ENCODE data around the gene TBC1D32. TPM values are rescaled to one million over a fixed set of nuclear protein-coding genes. Genes with fewer than 3 reads are reported as not detected.
"Not testable (repeated sequence)": the region's sequence is repeated elsewhere in the genome, so short reads cannot be mapped to it uniquely, and the experiment has no call there.

TBC1D32 gene
- total RNA-seq, 2 donors from 2014 or later = 7.5 to 11.8 TPM

- Mint-ChIP-seq H3K4me3 (no peak overlapping the region), H3K36me3 (peaks cover 21% of the 10 kb centered on the region), H3K4me1 (ENCODE audit: low read depth in 2 of 2) (no peaks in the 10 kb centered on the region), H3K27ac (no peak overlapping the region), H3K9me3 (no peaks in the 10 kb centered on the region), H3K27me3 (no peaks in the 10 kb centered on the region)
- DNase-seq (ENCODE audit: low spot score) (no peak), ATAC-seq (no peak)
Observed at GRCh38 chr6:121235386-121235785, 98.9 kb downstream of the TBC1D32 start.

GRCh38 chr6:121223930-121224329 lies 110.3 kb downstream of the TBC1D32 start:
- Mint-ChIP-seq H3K4me3 (no peak overlapping the region), H3K27ac (no peak overlapping the region), H3K4me1 (ENCODE audit: low read depth in 2 of 2) (no peaks in the 10 kb centered on the region), H3K27me3 (no peaks in the 10 kb centered on the region), H3K9me3 (peaks cover 1% of the 10 kb centered on the region), H3K36me3 (peaks cover 14% of the 10 kb centered on the region)
- ATAC-seq = peak in 1 of 2 donors; percentile 72
- DNase-seq (ENCODE audit: low spot score) = no peak

- no peak for ATAC-seq
- H3K4me3 Mint-ChIP-seq = no peak overlapping the region
- H3K27me3 Mint-ChIP-seq = no peaks in the 10 kb centered on the region
- no peak overlapping the region for H3K27ac Mint-ChIP-seq
- H3K36me3 Mint-ChIP-seq = peaks cover 17% of the 10 kb centered on the region
- peaks cover 3% of the 10 kb centered on the region for H3K9me3 Mint-ChIP-seq
- no peaks in the 10 kb centered on the region for H3K4me1 Mint-ChIP-seq (ENCODE audit: low read depth in 2 of 2)
- DNase-seq (ENCODE audit: low spot score) = no peak
Observed at GRCh38 chr6:121223212-121223611, 111.1 kb downstream of the TBC1D32 start.

- H3K27me3 Mint-ChIP-seq = no peaks in the 10 kb centered on the region
Observed at GRCh38 chr6:121222656-121223055, 111.6 kb downstream of the TBC1D32 start.

GRCh38 chr6:121216928-121217327 lies 117.4 kb downstream of the TBC1D32 start:
- peaks cover 43% of the 10 kb centered on the region for H3K36me3 Mint-ChIP-seq
- H3K27ac Mint-ChIP-seq = no peak overlapping the region
- no peaks in the 10 kb centered on the region for H3K27me3 Mint-ChIP-seq
- no peaks in the 10 kb centered on the region for H3K4me1 Mint-ChIP-seq (ENCODE audit: low read depth in 2 of 2)
- ATAC-seq (no peak), DNase-seq (ENCODE audit: low spot score) (no peak)
- H3K9me3 Mint-ChIP-seq = peaks cover 8% of the 10 kb centered on the region
- H3K4me3 Mint-ChIP-seq = no peak overlapping the region

More at GRCh38 chr6:121222656-121223055, 111.6 kb downstream of the TBC1D32 start:
- H3K9me3 Mint-ChIP-seq = peaks cover 3% of the 10 kb centered on the region
- no peak overlapping the region for H3K4me3 Mint-ChIP-seq
- H3K36me3 Mint-ChIP-seq = peaks cover 22% of the 10 kb centered on the region
- H3K27ac Mint-ChIP-seq = no peak overlapping the region
- no peak for DNase-seq (ENCODE audit: low spot score)
- no peaks in the 10 kb centered on the region for H3K4me1 Mint-ChIP-seq (ENCODE audit: low read depth in 2 of 2)
- no peak for ATAC-seq

- H3K27me3 Mint-ChIP-seq = not testable (repeated sequence)
Observed at GRCh38 chr6:121213341-121213740, 120.9 kb downstream of the TBC1D32 start.

GRCh38 chr6:121210943-121211342 lies 123.3 kb downstream of the TBC1D32 start:
- ATAC-seq (no peak), DNase-seq (ENCODE audit: low spot score) (no peak)
- H3K4me1 Mint-ChIP-seq (ENCODE audit: low read depth in 2 of 2) = no peaks in the 10 kb centered on the region
- H3K27ac Mint-ChIP-seq = no peak overlapping the region
- H3K4me3 Mint-ChIP-seq = no peak overlapping the region
- H3K36me3 Mint-ChIP-seq = peaks cover 24% of the 10 kb centered on the region
- H3K9me3 Mint-ChIP-seq = peaks cover 5% of the 10 kb centered on the region
- H3K27me3 Mint-ChIP-seq = no peaks in the 10 kb centered on the region

More at GRCh38 chr6:121213341-121213740, 120.9 kb downstream of the TBC1D32 start:
- not testable (repeated sequence) for H3K4me3 Mint-ChIP-seq; H3K27ac Mint-ChIP-seq; ATAC-seq; DNase-seq (ENCODE audit: low spot score); H3K4me1 Mint-ChIP-seq (ENCODE audit: low read depth in 2 of 2); H3K9me3 Mint-ChIP-seq
- peaks cover 36% of the 10 kb centered on the region for H3K36me3 Mint-ChIP-seq

- ATAC-seq (no peak), DNase-seq (ENCODE audit: low spot score) (no peak)
- Mint-ChIP-seq H3K4me3 (no peak overlapping the region), H3K9me3 (no peaks in the 10 kb centered on the region), H3K4me1 (ENCODE audit: low read depth in 2 of 2) (peaks cover 3 to 4% of the 10 kb centered on the region in 2 donors), H3K27me3 (no peaks in the 10 kb centered on the region), H3K36me3 (peaks cover 6% of the 10 kb centered on the region), H3K27ac (no peak overlapping the region)
Observed at GRCh38 chr6:121205569-121205968, 128.7 kb downstream of the TBC1D32 start.

- Mint-ChIP-seq H3K9me3 (no peaks in the 10 kb centered on the region), H3K27me3 (no peaks in the 10 kb centered on the region), H3K27ac (no peak overlapping the region), H3K4me3 (no peak overlapping the region), H3K36me3 (no peaks in the 10 kb centered on the region), H3K4me1 (ENCODE audit: low read depth in 2 of 2) (peaks cover 3 to 4% of the 10 kb centered on the region in 2 donors)
- no peak for ATAC-seq
- no peak for DNase-seq (ENCODE audit: low spot score)
Observed at GRCh38 chr6:121201105-121201504, 133.2 kb downstream of the TBC1D32 start.

- not testable (repeated sequence) for H3K27ac Mint-ChIP-seq; H3K4me3 Mint-ChIP-seq; DNase-seq (ENCODE audit: low spot score); H3K9me3 Mint-ChIP-seq; ATAC-seq; H3K4me1 Mint-ChIP-seq (ENCODE audit: low read depth in 2 of 2); H3K36me3 Mint-ChIP-seq; H3K27me3 Mint-ChIP-seq
Observed at GRCh38 chr6:121196042-121196441, 138.2 kb downstream of the TBC1D32 start.

- DNase-seq (ENCODE audit: low spot score) (no peak), ATAC-seq (no peak)
- no peaks in the 10 kb centered on the region for H3K36me3 Mint-ChIP-seq
- H3K9me3 Mint-ChIP-seq = no peaks in the 10 kb centered on the region
- H3K4me1 Mint-ChIP-seq (ENCODE audit: low read depth in 2 of 2) = no peaks in the 10 kb centered on the region
- no peaks in the 10 kb centered on the region for H3K27me3 Mint-ChIP-seq
- no peak overlapping the region for H3K4me3 Mint-ChIP-seq
- no peak overlapping the region for H3K27ac Mint-ChIP-seq
Observed at GRCh38 chr6:121190122-121190521, 144.2 kb downstream of the TBC1D32 start.

- no peak overlapping the region for H3K27ac Mint-ChIP-seq
- no peak overlapping the region for H3K4me3 Mint-ChIP-seq
- DNase-seq (ENCODE audit: low spot score) (no peak), ATAC-seq (no peak)
- H3K27me3 Mint-ChIP-seq = no peaks in the 10 kb centered on the region
- no peaks in the 10 kb centered on the region for H3K4me1 Mint-ChIP-seq (ENCODE audit: low read depth in 2 of 2)
- H3K9me3 Mint-ChIP-seq = no peaks in the 10 kb centered on the region
- H3K36me3 Mint-ChIP-seq = no peaks in the 10 kb centered on the region
Observed at GRCh38 chr6:121188356-121188755, 145.9 kb downstream of the TBC1D32 start.

- no peak overlapping the region for H3K4me3 Mint-ChIP-seq
- H3K9me3 Mint-ChIP-seq = no peaks in the 10 kb centered on the region
- ATAC-seq (no peak), DNase-seq (ENCODE audit: low spot score) (no peak)
- H3K27me3 Mint-ChIP-seq = no peaks in the 10 kb centered on the region
- no peaks in the 10 kb centered on the region for H3K36me3 Mint-ChIP-seq
- no peaks in the 10 kb centered on the region for H3K4me1 Mint-ChIP-seq (ENCODE audit: low read depth in 2 of 2)
- no peak overlapping the region for H3K27ac Mint-ChIP-seq
Observed at GRCh38 chr6:121187833-121188200, 146.5 kb downstream of the TBC1D32 start.

- Mint-ChIP-seq H3K4me3 (no peak overlapping the region), H3K27me3 (no peaks in the 10 kb centered on the region), H3K9me3 (no peaks in the 10 kb centered on the region), H3K36me3 (no peaks in the 10 kb centered on the region), H3K27ac (no peak overlapping the region), H3K4me1 (ENCODE audit: low read depth in 2 of 2) (no peaks in the 10 kb centered on the region)
- DNase-seq (ENCODE audit: low spot score) (no peak), ATAC-seq (no peak)
Observed at GRCh38 chr6:121187200-121187832, 147.0 kb downstream of the TBC1D32 start.

- H3K9me3 Mint-ChIP-seq = peaks cover 10% of the 10 kb centered on the region
Observed at GRCh38 chr6:121183742-121184141, 150.5 kb downstream of the TBC1D32 start.

More at GRCh38 chr6:121183742-121184141, 150.5 kb downstream of the TBC1D32 start:
- Mint-ChIP-seq H3K4me3 (no peak overlapping the region), H3K27ac (no peak overlapping the region), H3K36me3 (peaks cover 13% of the 10 kb centered on the region), H3K4me1 (ENCODE audit: low read depth in 2 of 2) (no peaks in the 10 kb centered on the region), H3K27me3 (no peaks in the 10 kb centered on the region)
- no peak for ATAC-seq
- DNase-seq (ENCODE audit: low spot score) = no peak
